OCI-LY1 (cell line): Measurements from ENCODE around the gene SIDT1.

Experiments used
- H2AFZ ChIP-seq: fragments of 200-600 bp; sonication (generic), shearing (Covaris generic); 2 replicates; pipeline ENCODE4 v1.6.0; 2014; ENCODE audit warnings: antibody characterized with exemption, mild to moderate bottlenecking, low read length
- H3F3A ChIP-seq: fragments of 200-600 bp; sonication (generic), shearing (Covaris generic); 2 replicates; pipeline ENCODE4 v1.6.0; 2014; ENCODE audit warnings: mild to moderate bottlenecking, antibody characterized with exemption, low read length, moderate library complexity; ENCODE audit not compliant: insufficient read depth
- H3K27ac ChIP-seq: fragments of 200-600 bp; sonication (generic); 2 replicates; pipeline ENCODE4 v1.5.1; 2014; ENCODE audit warnings: low read length, mixed run types, mild to moderate bottlenecking, low read depth; ENCODE audit not compliant: poor library complexity, severe bottlenecking
- H3K27me3 ChIP-seq: fragments of 200-600 bp; sonication (generic); 2 replicates; pipeline ENCODE4 v1.6.0; 2014; ENCODE audit warnings: antibody characterized with exemption, mild to moderate bottlenecking, low read length, moderate library complexity; ENCODE audit not compliant: insufficient read depth
- H3K36me3 ChIP-seq: fragments of 200-600 bp; sonication (generic); 2 replicates; pipeline ENCODE4 v1.6.1; 2014; ENCODE audit warnings: mild to moderate bottlenecking, antibody characterized with exemption, low read length, moderate library complexity, mixed read lengths; ENCODE audit not compliant: insufficient read depth
- H3K4me1 ChIP-seq: fragments of 200-600 bp; sonication (generic); 2 replicates; pipeline ENCODE4 v1.5.1; 2014; ENCODE audit warnings: mild to moderate bottlenecking, low read length, moderate library complexity; ENCODE audit not compliant: insufficient read depth, severe bottlenecking
- H3K4me2 ChIP-seq: fragments of 200-600 bp; sonication (generic), shearing (Covaris generic); 2 replicates; pipeline ENCODE4 v1.6.1; 2014; ENCODE audit warnings: low read length
- H3K4me3 ChIP-seq: fragments of 200-600 bp; sonication (generic); 2 replicates; pipeline ENCODE4 v1.5.1; 2014; ENCODE audit warnings: low read length, low read depth, mild to moderate bottlenecking, mixed read lengths; ENCODE audit not compliant: poor library complexity, severe bottlenecking
- H3K79me2 ChIP-seq: fragments of 200-600 bp; shearing (Covaris generic); 2 replicates; pipeline ENCODE4 v1.6.1; 2016; ENCODE audit warnings: mixed run types, low read length, mixed read lengths; ENCODE audit not compliant: insufficient read depth
- H3K9ac ChIP-seq: fragments of 200-600 bp; sonication (generic), shearing (Covaris generic); 2 replicates; pipeline ENCODE4 v1.6.1; 2014; ENCODE audit warnings: mild to moderate bottlenecking, low read length, mixed read lengths
- H3K9me2 ChIP-seq: fragments of 200-600 bp; sonication (generic), shearing (Covaris generic); 2 replicates; pipeline ENCODE4 v1.6.1; 2014; ENCODE audit warnings: low read depth, mild to moderate bottlenecking, low read length, mixed read lengths
- H3K9me3 ChIP-seq: fragments of 200-600 bp; shearing (Covaris generic); 2 replicates; pipeline ENCODE4 v1.6.1; 2014; ENCODE audit warnings: low read length, mixed read lengths
- H4K20me1 ChIP-seq: fragments of 200-600 bp; sonication (generic), shearing (Covaris generic); 2 replicates; pipeline ENCODE4 v1.6.0; 2016; ENCODE audit warnings: mild to moderate bottlenecking, low read length; ENCODE audit not compliant: insufficient read depth
- EZH2 ChIP-seq: fragments of 200-600 bp; sonication (generic), shearing (Covaris generic); IDR thresholded peaks from 2 replicates; pipeline ENCODE4 v1.8.0; 2017; ENCODE audit warnings: borderline replicate concordance, mixed run types, mild to moderate bottlenecking, antibody characterized with exemption, low read length, moderate library complexity, mixed read lengths
- TF ChIP-seq, protein P1 (sequence below): fragments of 200-600 bp; sonication (generic), shearing (Covaris generic); IDR thresholded peaks from 2 replicates; pipeline ENCODE4 v1.5.1; 2017; ENCODE audit warnings: mild to moderate bottlenecking, antibody characterized with exemption, low read length, moderate library complexity, mixed read lengths

SIDT1 gene

DNA sequence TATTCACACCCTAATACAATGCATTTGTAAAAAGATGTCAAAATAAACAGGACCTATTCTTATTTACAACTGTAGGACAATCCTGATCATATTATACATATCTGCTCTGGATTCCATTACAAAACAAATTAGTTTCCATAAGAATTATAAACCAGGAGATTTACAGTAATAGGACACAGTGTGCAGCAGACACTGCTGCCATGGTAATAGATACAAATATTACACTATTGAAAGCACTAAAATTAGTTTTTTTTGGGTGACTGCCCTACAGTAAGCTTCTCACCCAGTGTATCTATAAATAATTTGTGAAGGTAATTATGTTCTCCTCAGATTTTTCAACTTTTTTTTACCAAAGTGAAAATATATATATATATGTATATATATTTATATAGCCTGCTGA is 116.2 kb downstream of the SIDT1 start:
- no peaks in the 10 kb centered on the region for H3K9me2 ChIP-seq
- no peaks in the 10 kb centered on the region for H4K20me1 ChIP-seq
- H3K79me2 ChIP-seq = no peaks in the 10 kb centered on the region
- H3K9ac ChIP-seq = no peak overlapping the region
- no peak overlapping the region for H3K4me2 ChIP-seq
- no peak overlapping the region for H3K4me3 ChIP-seq
- no peaks in the 10 kb centered on the region for H3K36me3 ChIP-seq
- TF ChIP-seq, protein P1, sequence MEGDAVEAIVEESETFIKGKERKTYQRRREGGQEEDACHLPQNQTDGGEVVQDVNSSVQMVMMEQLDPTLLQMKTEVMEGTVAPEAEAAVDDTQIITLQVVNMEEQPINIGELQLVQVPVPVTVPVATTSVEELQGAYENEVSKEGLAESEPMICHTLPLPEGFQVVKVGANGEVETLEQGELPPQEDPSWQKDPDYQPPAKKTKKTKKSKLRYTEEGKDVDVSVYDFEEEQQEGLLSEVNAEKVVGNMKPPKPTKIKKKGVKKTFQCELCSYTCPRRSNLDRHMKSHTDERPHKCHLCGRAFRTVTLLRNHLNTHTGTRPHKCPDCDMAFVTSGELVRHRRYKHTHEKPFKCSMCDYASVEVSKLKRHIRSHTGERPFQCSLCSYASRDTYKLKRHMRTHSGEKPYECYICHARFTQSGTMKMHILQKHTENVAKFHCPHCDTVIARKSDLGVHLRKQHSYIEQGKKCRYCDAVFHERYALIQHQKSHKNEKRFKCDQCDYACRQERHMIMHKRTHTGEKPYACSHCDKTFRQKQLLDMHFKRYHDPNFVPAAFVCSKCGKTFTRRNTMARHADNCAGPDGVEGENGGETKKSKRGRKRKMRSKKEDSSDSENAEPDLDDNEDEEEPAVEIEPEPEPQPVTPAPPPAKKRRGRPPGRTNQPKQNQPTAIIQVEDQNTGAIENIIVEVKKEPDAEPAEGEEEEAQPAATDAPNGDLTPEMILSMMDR = no peak
- no peak for TF ChIP-seq EZH2
- no peak overlapping the region for H3K27ac ChIP-seq
- H2AFZ ChIP-seq = no peak overlapping the region
- H3K27me3 ChIP-seq = no peaks in the 10 kb centered on the region
- H3K9me3 ChIP-seq = 0 out of 2 replicates have a peak, but pooled peaks cover 7% of the 10 kb centered on the region
- H3F3A ChIP-seq = no peaks in the 10 kb centered on the region
- no peaks in the 10 kb centered on the region for H3K4me1 ChIP-seq

DNA sequence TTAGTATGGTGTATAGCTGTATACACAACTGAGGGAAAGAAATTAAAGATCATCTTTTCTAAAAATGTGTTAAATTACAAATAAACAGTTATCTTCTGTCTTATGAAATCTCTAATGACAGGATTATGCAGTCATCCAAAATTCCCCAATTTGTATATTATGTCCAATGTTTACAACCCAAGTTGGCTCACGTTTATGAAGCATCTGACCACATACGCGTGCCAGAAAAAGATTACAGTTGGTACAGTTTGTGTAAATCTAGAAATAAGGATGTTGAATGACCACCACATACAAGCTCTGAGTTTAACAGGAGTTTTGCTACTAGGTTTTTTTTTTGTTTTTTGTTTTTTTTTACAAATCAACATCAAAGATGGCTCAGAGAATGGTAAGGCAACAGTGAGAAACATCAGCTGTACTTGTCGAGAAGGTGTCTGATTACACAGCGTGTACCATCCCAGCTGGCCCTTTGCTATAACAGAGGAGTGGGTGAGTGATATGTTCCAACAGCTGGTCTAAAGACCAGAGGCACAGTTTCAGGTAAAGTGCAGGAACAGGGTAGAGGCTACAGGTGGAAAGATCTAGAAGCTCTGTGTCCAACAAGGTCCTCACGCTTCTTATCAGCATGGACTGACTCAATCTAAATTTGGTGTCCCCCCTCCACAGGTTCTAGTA is 117.0 kb downstream of the SIDT1 start:
- Histone ChIP-seq H3K27ac (no peak overlapping the region), H3F3A (no peaks in the 10 kb centered on the region), H3K79me2 (no peaks in the 10 kb centered on the region), H4K20me1 (no peaks in the 10 kb centered on the region), H3K4me2 (no peak overlapping the region), H3K36me3 (no peaks in the 10 kb centered on the region), H3K9me3 (0 out of 2 replicates have a peak, but pooled peaks cover 4% of the 10 kb centered on the region), H3K27me3 (no peaks in the 10 kb centered on the region), H3K4me1 (no peaks in the 10 kb centered on the region), H2AFZ (no peak overlapping the region), H3K9me2 (no peaks in the 10 kb centered on the region), H3K4me3 (no peak overlapping the region), H3K9ac (no peak overlapping the region)
- no peak for TF ChIP-seq EZH2
- TF ChIP-seq, protein P1 = no peak

DNA sequence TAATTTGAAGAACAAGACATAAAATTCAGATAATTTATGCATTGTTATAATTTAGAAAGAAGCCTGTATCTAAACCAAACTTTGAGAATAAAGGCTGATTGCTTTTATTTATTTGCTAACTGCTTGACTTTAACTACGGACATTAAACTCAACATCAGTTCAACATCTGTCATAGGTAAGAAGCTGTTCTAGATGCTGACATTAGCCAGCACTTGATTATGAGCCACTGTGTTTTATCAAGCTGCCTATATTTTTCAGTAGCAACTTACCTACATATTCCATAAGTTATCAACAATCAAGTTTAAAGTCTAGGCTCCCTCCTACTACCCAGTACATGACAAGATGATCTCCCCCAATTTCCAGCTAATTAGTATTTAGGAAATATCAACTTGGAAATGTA is 122.0 kb downstream of the SIDT1 start:
- Histone ChIP-seq H3K4me1 (peaks cover 13% of the 10 kb centered on the region), H3K9ac (no peak overlapping the region), H3F3A (no peaks in the 10 kb centered on the region), H3K27me3 (no peaks in the 10 kb centered on the region), H3K36me3 (no peaks in the 10 kb centered on the region), H3K4me3 (no peak overlapping the region), H3K79me2 (no peaks in the 10 kb centered on the region), H3K9me2 (no peaks in the 10 kb centered on the region), H3K9me3 (no peaks in the 10 kb centered on the region), H3K4me2 (no peak overlapping the region), H4K20me1 (no peaks in the 10 kb centered on the region), H2AFZ (no peak overlapping the region), H3K27ac (no peak overlapping the region)
- TF ChIP-seq, protein P1 = no peak
- TF ChIP-seq EZH2 = no peak
